GM19463 (cell line): ENCODE results near the gene MUC5B.
"Not testable (repeated sequence)": the region's sequence is repeated elsewhere in the genome, so short reads cannot be mapped to it uniquely, and the experiment has no call there.

Experiments used
- ATAC-seq: cut with Tn5 transposase; IDR thresholded peaks from one replicate; pipeline ENCODE4 v1.9.1; 2021; ENCODE audit warnings: mild to moderate bottlenecking, moderate library complexity; ENCODE audit not compliant: unreplicated experiment

MUC5B gene

GRCh38 chr11:1244557-1244956 lies 21.7 kb downstream of the MUC5B start:
- ATAC-seq, result not testable (repeated sequence)

- ATAC-seq, result not testable (repeated sequence)
Observed at GRCh38 chr11:1245717-1246116, 22.9 kb downstream of the MUC5B start.

DNA sequence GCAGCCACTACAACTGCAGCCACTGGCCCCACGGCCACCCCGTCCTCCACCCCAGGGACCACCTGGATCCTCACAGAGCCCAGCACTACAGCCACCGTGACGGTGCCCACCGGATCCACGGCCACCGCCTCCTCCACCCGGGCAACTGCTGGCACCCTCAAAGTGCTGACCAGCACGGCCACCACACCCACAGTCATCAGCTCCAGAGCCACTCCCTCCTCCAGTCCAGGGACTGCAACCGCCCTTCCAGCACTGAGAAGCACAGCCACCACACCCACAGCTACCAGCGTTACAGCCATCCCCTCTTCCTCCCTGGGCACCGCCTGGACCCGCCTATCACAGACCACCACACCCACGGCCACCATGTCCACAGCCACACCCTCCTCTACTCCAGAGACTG lies 23.4 kb downstream of the MUC5B start:
- not testable (repeated sequence) for ATAC-seq

DNA sequence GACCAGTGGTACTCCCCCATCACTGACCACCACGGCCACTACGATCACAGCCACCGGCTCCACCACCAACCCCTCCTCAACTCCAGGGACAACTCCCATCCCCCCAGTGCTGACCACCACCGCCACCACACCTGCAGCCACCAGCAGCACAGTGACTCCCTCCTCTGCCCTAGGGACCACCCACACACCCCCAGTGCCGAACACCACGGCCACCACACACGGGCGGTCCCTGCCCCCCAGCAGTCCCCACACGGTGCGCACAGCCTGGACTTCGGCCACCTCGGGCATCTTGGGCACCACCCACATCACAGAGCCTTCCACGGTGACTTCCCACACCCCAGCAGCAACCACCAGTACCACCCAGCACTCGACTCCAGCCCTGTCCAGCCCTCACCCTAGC lies 24.2 kb downstream of the MUC5B start:
- ATAC-seq, result not testable (repeated sequence)

- ATAC-seq, result not testable (repeated sequence)
Observed at GRCh38 chr11:1248951-1249350, 26.1 kb downstream of the MUC5B start.

DNA sequence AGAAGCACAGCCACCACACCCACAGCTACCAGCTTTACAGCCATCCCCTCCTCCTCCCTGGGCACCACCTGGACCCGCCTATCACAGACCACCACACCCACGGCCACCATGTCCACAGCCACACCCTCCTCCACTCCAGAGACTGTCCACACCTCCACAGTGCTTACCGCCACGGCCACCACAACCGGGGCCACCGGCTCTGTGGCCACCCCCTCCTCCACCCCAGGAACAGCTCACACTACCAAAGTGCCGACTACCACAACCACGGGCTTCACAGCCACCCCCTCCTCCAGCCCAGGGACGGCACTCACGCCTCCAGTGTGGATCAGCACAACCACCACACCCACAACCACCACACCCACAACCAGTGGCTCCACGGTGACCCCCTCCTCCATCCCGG lies 27.5 kb downstream of the MUC5B start:
- ATAC-seq, result not testable (repeated sequence)

DNA sequence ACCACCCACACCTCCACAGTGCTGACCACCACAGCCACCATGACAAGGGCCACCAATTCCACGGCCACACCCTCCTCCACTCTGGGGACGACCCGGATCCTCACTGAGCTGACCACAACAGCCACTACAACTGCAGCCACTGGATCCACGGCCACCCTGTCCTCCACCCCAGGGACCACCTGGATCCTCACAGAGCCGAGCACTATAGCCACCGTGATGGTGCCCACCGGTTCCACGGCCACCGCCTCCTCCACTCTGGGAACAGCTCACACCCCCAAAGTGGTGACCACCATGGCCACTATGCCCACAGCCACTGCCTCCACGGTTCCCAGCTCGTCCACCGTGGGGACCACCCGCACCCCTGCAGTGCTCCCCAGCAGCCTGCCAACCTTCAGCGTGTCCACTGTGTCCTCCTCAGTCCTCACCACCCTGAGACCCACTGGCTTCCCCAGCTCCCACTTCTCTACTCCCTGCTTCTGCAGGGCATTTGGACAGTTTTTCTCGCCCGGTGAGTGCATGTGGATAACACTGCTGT lies 28.4 kb downstream of the MUC5B start:
- no peak for ATAC-seq

DNA sequence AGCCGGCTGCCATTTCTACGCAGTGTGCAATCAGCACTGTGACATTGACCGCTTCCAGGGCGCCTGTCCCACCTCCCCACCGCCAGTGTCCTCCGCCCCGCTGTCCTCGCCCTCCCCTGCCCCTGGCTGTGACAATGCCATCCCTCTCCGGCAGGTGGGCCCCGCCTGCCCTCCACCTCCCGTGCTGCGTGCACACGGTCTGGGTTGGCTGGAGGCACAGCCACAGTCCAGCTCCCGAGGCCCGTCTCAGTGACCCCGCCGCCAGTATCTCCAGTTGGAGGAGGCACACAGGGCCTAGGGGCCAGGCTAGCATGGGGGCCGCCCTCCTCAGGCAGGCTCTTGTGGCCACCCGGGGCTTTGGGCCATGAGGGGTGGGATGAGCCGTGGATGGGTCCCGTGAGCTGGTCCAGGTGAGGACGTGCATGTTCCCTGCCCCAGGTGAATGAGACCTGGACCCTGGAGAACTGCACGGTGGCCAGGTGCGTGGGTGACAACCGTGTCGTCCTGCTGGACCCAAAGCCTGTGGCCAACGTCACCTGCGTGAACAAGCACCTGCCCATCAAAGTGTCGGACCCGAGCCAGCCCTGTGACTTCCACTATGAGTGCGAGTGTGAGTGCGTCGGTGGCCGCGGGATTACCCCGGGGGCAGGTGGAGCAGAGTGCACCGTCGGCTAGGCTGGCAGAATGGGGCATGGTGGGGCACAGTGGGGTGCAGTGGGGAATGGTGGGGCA lies 29.7 kb downstream of the MUC5B start:
- no peak for ATAC-seq

GRCh38 chr11:1253103-1253485 lies 30.2 kb downstream of the MUC5B start:
- no peak for ATAC-seq

GRCh38 chr11:1254086-1254648 lies 31.3 kb downstream of the MUC5B start:
- no peak for ATAC-seq

DNA sequence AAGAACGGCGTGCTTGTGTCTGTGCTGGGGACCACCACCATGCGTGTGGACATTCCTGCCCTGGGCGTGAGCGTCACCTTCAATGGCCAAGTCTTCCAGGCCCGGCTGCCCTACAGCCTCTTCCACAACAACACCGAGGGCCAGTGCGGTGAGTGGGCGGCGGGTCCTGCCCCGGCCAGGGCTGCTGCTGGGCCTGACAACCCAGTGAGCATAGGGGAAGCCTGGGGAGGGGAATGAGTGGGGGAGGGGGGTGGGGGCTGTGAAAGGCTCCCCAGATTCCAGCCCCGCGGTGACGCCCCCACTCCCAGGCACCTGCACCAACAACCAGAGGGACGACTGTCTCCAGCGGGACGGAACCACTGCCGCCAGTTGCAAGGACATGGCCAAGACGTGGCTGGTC lies 31.9 kb downstream of the MUC5B start:
- no peak for ATAC-seq

- no peak for ATAC-seq
Observed at GRCh38 chr11:1255151-1255550, 32.3 kb downstream of the MUC5B start.

GRCh38 chr11:1256257-1257045 lies 33.6 kb downstream of the MUC5B start:
- no peak for ATAC-seq

- no peak for ATAC-seq
Observed at GRCh38 chr11:1257366-1257765, 34.5 kb downstream of the MUC5B start.

DNA sequence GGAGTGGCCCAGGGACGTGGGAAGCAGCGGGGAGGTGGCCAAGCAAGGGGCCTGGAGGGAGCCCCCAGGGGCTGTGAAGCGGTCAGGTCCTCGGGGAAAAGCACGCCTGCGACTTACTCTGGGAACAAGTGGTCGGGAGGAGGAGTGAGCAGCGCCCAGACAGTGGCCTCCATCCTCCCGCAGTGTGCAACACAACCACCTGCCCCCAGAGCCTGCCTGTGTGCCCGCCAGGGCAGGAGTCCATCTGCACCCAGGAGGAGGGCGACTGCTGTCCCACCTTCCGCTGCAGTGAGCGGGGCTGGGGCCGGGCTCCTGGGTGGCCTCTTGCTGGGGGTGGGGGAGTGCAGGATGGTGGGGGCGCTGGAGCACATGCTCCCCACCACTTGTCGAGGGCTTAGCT lies 35.0 kb downstream of the MUC5B start:
- ATAC-seq, result no peak

DNA sequence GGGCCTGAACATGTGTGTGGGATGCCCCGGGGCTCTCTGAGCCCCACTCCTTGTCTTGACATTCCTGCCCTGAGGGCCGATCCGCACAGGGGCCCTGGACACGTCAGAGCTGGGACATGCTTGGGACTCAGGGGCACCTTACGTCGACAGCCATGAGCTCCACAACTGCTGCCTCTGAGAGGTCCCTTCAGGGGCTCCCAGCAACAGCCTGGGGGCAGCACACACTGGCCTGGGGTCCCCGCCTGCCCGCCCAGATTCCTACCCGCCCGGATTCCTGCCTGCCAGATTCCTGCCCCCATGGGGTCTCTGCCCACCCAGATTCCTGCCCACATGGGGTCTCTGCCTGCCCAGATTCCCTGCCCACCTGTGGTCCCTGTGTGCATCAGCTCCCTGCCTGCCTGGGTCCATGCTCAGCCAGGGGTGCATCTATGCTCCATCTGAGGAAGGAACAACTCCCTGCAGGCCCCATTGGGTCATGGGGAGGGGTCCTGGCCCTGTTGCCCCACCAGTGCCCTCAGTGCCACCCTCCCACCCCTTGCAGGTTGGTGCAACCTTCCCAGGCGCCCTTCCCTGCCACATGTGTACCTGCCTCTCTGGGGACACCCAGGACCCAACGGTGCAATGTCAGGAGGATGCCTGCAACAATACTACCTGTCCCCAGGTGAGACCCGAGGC lies 35.7 kb downstream of the MUC5B start:
- ATAC-seq, result no peak

DNA sequence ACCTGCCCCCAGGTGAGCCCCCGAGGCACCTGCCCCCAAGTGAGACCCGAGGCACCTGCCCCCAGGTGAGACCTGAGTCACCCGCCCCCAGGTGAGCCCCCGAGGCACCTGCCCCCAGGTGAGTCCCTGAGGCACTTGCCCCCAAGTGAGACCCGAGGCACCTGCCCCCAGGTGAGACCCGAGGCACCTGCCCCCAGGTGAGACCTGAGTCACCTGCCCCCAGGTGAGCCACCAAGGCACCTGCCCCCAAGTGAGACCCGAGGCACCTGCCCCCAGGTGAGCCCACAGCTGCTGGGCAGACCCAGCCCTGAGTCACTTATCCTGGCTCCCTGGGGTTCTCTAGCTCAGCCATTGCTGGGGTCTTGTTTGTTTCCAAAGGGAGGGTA lies 36.2 kb downstream of the MUC5B start:
- no peak for ATAC-seq

DNA sequence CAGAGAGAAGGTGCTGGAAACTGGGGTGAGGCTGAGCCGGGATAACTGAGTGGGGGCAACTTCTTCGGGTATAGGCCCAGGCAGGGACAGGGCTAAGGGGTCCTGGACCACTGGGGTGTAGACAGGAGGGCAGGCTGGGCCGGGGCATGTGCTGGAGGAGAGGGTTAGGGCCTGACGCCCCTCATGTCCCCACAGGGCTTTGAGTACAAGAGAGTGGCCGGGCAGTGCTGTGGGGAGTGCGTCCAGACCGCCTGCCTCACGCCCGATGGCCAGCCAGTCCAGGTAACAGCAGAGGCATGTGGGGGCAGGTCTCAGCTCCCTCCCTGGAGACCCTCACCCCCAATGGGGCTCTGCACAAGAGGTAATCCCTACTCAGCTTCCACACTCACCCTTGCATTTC lies 36.7 kb downstream of the MUC5B start:
- ATAC-seq, result no peak

DNA sequence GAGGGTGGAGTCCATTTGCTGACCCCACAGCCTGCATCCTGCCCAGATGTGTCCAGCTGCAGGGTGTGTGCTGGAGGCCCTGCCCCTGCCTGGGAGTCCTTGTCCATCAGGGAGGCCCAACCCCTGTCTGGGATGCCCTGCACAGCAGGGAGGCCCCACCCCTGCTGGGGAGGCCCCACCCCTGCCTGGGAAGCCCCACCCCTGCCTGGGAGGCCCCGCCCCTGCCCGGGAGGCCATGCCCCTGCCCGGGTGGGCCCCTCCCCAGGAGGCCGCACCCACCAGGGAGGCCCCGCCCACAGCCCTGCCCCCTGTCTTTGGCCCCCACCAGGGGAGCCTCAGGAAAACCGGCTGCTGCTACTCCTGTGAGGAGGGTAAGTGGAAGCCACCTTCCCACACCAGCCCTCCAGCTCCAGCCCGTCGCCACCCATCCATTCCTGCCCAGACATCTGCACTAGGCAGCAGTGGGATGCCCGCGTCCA lies 37.2 kb downstream of the MUC5B start:
- no peak for ATAC-seq

GRCh38 chr11:1260620-1261019 lies 37.8 kb downstream of the MUC5B start:
- ATAC-seq, result no peak
